AG04449 (cell line): ENCODE results near the gene GRID1.

Source experiments
- CTCF ChIA-PET: fragments of 350-600 bp; formaldehyde crosslinking; extraction: SDS; loops from one replicate; lab custom pipeline; 2021; ENCODE audit warnings: antibody characterized with exemption; lab: Yijun Ruan, JAX
- POLR2A ChIA-PET: fragments of 400-600, 350-600 bp; formaldehyde crosslinking; extraction: SDS; loops from one replicate; lab custom pipeline; 2020; ENCODE audit warnings: antibody characterized with exemption, inconsistent platforms; lab: Yijun Ruan, JAX
- DNase-seq: peaks from one replicate; pipeline ENCODE4 v3.0.0-alpha.2; 2010; ENCODE audit warnings: low read depth, low spot score
- H3K4me3 ChIP-seq: 2 replicates; pipeline ENCODE4 v1.5.1; 2011; ENCODE audit warnings: low read depth, mild to moderate bottlenecking, control low read depth, low read length
- CTCF ChIP-seq: IDR thresholded peaks from one replicate; pipeline ENCODE4 v1.5.1; 2011; ENCODE audit warnings: mild to moderate bottlenecking, moderate library complexity, low read length, control low read depth, inconsistent platforms; ENCODE audit not compliant: insufficient read depth; ENCODE audit errors: missing control alignments

Gene GRID1

GRCh38 chr10:86266446-86267242 lies 100.0 kb downstream of the GRID1 start:
- POLR2A ChIA-PET: no interaction called here
- no peak for DNase-seq
- no peak overlapping the region for H3K4me3 ChIP-seq
- CTCF ChIA-PET: no interaction called here
- TF ChIP-seq CTCF: no peak

GRCh38 chr10:86265895-86266259 lies 100.7 kb downstream of the GRID1 start:
- POLR2A ChIA-PET: no interaction called here
- TF ChIP-seq CTCF: no peak
- no peak overlapping the region for H3K4me3 ChIP-seq
- no peak for DNase-seq
- CTCF ChIA-PET: no interaction called here

- H3K4me3 ChIP-seq: no peak overlapping the region
- POLR2A ChIA-PET: no interaction called here
- no peak for TF ChIP-seq CTCF
- CTCF ChIA-PET: no interaction called here
- DNase-seq: no peak
Observed at GRCh38 chr10:86265236-86265894, 101.2 kb downstream of the GRID1 start.

GRCh38 chr10:86264481-86265231 lies 101.9 kb downstream of the GRID1 start:
- ChIA-PET CTCF (no interaction called here), POLR2A (no interaction called here)
- TF ChIP-seq CTCF: no peak
- no peak for DNase-seq
- H3K4me3 ChIP-seq: no peak overlapping the region

- ChIA-PET CTCF (no interaction called here), POLR2A (no interaction called here)
- DNase-seq: no peak
- H3K4me3 ChIP-seq: no peak overlapping the region
- TF ChIP-seq CTCF: no peak
Observed at GRCh38 chr10:86263907-86264306, 102.7 kb downstream of the GRID1 start.

GRCh38 chr10:86263209-86263608 lies 103.4 kb downstream of the GRID1 start:
- TF ChIP-seq CTCF: no peak
- no peak overlapping the region for H3K4me3 ChIP-seq
- POLR2A ChIA-PET: no interaction called here
- no peak for DNase-seq
- CTCF ChIA-PET: no interaction called here
